OCI-LY3 (cell line): ENCODE results near the gene CETP.
A peak's percentile ranks its signal among the peaks of the same experiment; 100 is the strongest.

Experiments
- H2AFZ ChIP-seq: fragments of 200-600, 300-600 bp; shearing (Covaris generic); 2 replicates; pipeline ENCODE4 v1.6.0; 2014; ENCODE audit warnings: antibody characterized with exemption, low read depth, low read length
- H3K27ac ChIP-seq: fragments of 200-600, 300-600 bp; sonication (generic); 2 replicates; pipeline ENCODE4 v1.5.1; 2014; ENCODE audit warnings: mild to moderate bottlenecking, low read length, moderate library complexity, mixed read lengths
- H3K27me3 ChIP-seq: fragments of 200-600, 300-600 bp; sonication (generic); 2 replicates; pipeline ENCODE4 v1.6.1; 2014; ENCODE audit warnings: low read depth, low read length, mixed read lengths
- H3K36me3 ChIP-seq: fragments of 200-600, 300-600 bp; sonication (generic); replicated peaks from 2 replicates; pipeline ENCODE3; 2014; ENCODE audit warnings: low read depth, low read length, mixed read lengths
- H3K4me1 ChIP-seq: fragments of 300-600, 200-600 bp; sonication (generic); 2 replicates; pipeline ENCODE4 v1.6.1; 2014; ENCODE audit warnings: low read length, mixed read lengths
- H3K4me2 ChIP-seq: fragments of 200-600, 300-600 bp; sonication (generic); 2 replicates; pipeline ENCODE4 v1.6.1; 2014; ENCODE audit warnings: low read length, mixed read lengths
- H3K4me3 ChIP-seq: fragments of 300-600, 200-600 bp; sonication (generic); 2 replicates; pipeline ENCODE4 v1.5.1; 2014; ENCODE audit warnings: antibody characterized with exemption, mild to moderate bottlenecking, low read length, moderate library complexity
- H3K79me2 ChIP-seq: fragments of 300-600, 200-600 bp; shearing (Covaris generic); 2 replicates; pipeline ENCODE4 v1.6.1; 2014; ENCODE audit warnings: mild to moderate bottlenecking, low read length, mixed read lengths
- H3K9ac ChIP-seq: fragments of 300-600, 200-600 bp; shearing (Covaris generic); 2 replicates; pipeline ENCODE4 v1.6.0; 2014; ENCODE audit warnings: mild to moderate bottlenecking, low read length, moderate library complexity
- H3K9me3 ChIP-seq: fragments of 200-600, 300-600 bp; shearing (Covaris generic); 2 replicates; pipeline ENCODE4 v1.6.1; 2014; ENCODE audit warnings: low read length, mixed read lengths; ENCODE audit not compliant: insufficient read depth
- H4K20me1 ChIP-seq: fragments of 200-600, 300-600 bp; sonication (generic); 2 replicates; pipeline ENCODE4 v1.6.1; 2016; ENCODE audit warnings: low read length, mixed read lengths; ENCODE audit not compliant: insufficient read depth
- EZH2phosphoT487 ChIP-seq: fragments of 200-600 bp; shearing (Covaris generic); IDR thresholded peaks from 2 replicates; pipeline ENCODE4 v1.6.1; 2018; ENCODE audit warnings: antibody characterized with exemption, mixed run types, low read depth
- TF ChIP-seq, protein P1 (sequence below): fragments of 200-600, 300-600 bp; sonication (generic); IDR thresholded peaks from 2 replicates; pipeline ENCODE4 v1.5.1; 2014; ENCODE audit warnings: antibody characterized with exemption, low read length, low read depth

Gene CETP

DNA sequence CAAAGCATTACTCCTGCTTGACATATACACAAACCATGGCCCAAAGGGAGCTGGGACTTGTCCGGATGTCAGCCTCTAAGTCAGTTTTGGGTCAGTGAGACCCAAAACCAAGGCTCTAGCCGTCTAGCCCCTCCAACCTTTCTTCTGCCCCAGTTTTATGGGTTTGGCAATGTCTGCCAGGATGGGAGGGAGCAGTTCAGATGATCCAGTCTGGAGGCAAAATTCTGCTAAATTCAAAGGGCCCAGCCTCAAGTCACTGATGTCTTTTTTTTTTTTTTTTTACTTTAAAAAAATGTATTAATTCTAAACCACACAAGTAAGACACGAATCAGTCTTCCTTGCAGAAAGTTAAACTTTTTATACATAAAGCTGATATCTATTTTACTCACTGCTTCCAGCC lies 36.2 kb downstream of the CETP start:
- Histone ChIP-seq H4K20me1 (no peaks in the 10 kb centered on the region), H3K27me3 (no peaks in the 10 kb centered on the region), H3K9me3 (no peaks in the 10 kb centered on the region), H3K36me3 (peaks cover 20% of the 10 kb centered on the region), H3K4me3 (no peak overlapping the region), H3K4me2 (no peak overlapping the region), H3K4me1 (peaks cover 14% of the 10 kb centered on the region), H2AFZ (no peak overlapping the region), H3K79me2 (peaks cover 63% of the 10 kb centered on the region), H3K9ac (no peak overlapping the region), H3K27ac (no peak overlapping the region)
- TF ChIP-seq EZH2phosphoT487: no peak
- TF ChIP-seq, protein P1, sequence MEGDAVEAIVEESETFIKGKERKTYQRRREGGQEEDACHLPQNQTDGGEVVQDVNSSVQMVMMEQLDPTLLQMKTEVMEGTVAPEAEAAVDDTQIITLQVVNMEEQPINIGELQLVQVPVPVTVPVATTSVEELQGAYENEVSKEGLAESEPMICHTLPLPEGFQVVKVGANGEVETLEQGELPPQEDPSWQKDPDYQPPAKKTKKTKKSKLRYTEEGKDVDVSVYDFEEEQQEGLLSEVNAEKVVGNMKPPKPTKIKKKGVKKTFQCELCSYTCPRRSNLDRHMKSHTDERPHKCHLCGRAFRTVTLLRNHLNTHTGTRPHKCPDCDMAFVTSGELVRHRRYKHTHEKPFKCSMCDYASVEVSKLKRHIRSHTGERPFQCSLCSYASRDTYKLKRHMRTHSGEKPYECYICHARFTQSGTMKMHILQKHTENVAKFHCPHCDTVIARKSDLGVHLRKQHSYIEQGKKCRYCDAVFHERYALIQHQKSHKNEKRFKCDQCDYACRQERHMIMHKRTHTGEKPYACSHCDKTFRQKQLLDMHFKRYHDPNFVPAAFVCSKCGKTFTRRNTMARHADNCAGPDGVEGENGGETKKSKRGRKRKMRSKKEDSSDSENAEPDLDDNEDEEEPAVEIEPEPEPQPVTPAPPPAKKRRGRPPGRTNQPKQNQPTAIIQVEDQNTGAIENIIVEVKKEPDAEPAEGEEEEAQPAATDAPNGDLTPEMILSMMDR: no peak

DNA sequence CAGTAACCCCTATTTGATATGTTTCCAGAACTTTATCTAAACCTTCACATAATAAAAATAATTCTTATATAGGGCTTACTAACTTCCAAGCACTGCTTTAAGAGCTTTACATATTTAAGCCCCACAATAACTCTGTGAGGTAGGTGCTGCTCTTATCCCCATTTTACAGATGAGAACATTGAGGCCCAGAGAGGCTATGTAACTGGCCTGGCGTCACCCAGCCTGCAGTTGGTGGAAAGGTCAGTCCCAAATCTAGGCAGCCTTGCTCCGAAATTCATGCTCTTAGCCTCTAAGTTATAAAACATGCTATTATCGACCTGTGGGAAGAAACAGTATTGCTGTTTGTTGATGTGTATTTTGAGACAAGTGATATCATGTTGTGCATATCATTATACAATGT lies 36.6 kb downstream of the CETP start:
- Histone ChIP-seq H3K4me3 (no peak overlapping the region), H3K4me2 (no peak overlapping the region), H3K4me1 (peaks cover 16% of the 10 kb centered on the region)

DNA sequence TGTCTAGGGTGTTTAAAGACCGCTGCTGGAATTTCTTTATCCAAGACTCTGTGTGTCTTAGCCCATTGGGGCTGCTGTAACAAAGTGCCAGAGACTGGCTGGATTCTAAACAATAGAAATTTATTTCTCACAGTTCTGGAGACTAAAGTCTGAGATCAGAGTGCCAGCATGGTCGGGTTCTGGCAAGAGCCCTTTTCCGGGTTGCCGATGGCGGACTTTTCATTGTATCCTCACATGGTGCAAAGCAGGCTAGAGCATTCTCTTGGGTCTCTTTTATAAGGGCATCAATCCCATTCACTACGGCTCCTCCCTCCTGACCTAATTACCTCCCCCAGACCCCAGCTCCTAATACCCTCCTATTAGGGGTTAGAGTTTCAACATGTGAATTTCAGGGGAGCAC lies 37.1 kb downstream of the CETP start:
- Histone ChIP-seq H3K4me3 (no peak overlapping the region), H3K9me3 (no peaks in the 10 kb centered on the region), H3K4me1 (peaks cover 21% of the 10 kb centered on the region), H4K20me1 (no peaks in the 10 kb centered on the region), H2AFZ (no peak overlapping the region), H3K9ac (no peak overlapping the region), H3K27ac (no peak overlapping the region), H3K79me2 (peaks cover 61% of the 10 kb centered on the region), H3K4me2 (no peak overlapping the region), H3K36me3 (peaks cover 14% of the 10 kb centered on the region), H3K27me3 (no peaks in the 10 kb centered on the region)
- TF ChIP-seq EZH2phosphoT487: no peak
- TF ChIP-seq, protein P1: no peak

More for the DNA sequence above, 36.6 kb downstream of the CETP start:
- Histone ChIP-seq H4K20me1 (no peaks in the 10 kb centered on the region), H3K9me3 (no peaks in the 10 kb centered on the region), H3K27me3 (no peaks in the 10 kb centered on the region), H3K36me3 (peaks cover 18% of the 10 kb centered on the region), H3K79me2 (peaks cover 60% of the 10 kb centered on the region), H3K9ac (no peak overlapping the region), H2AFZ (no peak overlapping the region), H3K27ac (no peak overlapping the region)
- TF ChIP-seq, protein P1: no peak
- no peak for TF ChIP-seq EZH2phosphoT487

DNA sequence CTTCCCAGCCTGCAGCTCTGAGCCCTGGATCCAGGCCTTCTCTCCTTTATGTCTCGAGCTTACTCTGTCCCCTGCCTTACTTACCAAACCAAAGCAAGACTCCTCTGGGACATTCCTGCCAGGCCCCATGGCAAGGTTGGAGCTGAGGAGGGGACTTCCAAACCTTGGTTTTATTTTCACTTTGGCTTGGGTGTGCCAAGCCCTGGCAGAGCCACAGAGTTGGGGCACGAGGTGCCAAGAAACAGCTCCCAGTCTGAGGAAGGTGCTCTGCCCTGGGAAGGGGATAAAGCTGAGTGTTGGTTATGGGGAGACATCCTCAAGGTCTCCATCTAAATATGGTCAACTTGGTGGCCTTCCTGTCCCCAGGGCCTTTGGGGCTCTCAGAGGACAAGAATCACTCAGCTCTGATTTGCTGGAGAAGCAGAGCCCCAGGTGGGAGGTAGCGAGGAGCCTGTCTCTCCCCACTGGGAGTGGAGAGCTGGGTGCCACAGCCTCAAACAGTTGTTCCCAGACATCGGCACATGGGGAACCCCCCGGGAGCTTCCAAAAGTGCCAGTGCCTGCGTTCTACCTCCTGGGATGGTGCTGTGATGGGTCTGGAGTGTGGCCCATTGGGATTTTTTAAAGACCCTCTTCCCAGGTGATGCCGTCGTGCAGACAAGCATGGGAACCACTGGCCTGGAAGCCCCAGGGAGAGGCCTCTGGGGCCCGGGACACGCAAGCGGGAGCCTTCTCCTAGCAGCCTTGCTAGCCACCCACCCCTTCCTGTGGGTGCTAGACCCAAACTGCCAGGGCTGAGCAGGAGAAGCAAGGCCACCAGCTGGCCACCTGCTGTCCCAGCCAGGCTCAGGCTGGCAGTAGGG lies 37.9 kb downstream of the CETP start:
- TF ChIP-seq, protein P1: no peak
- no peak for TF ChIP-seq EZH2phosphoT487
- Histone ChIP-seq H3K27me3 (no peaks in the 10 kb centered on the region), H3K27ac (no peak overlapping the region), H3K36me3 (peaks cover 20% of the 10 kb centered on the region), H3K79me2 (peaks cover 54% of the 10 kb centered on the region), H3K4me1 (peaks cover 29% of the 10 kb centered on the region), H3K4me3 (no peak overlapping the region), H3K9ac (no peak overlapping the region), H3K4me2 (peak overlapping the region; percentile 14), H4K20me1 (0 out of 2 replicates have a peak, but pooled peaks cover 3% of the 10 kb centered on the region), H3K9me3 (no peaks in the 10 kb centered on the region), H2AFZ (no peak overlapping the region)
